Keratinocyte (primary cell): ENCODE results near the gene KRTAP12-3. TPM values are rescaled to one million over a fixed set of nuclear protein-coding genes. Genes with fewer than 3 reads are reported as not detected.

Experiments used
- DNase-seq: peaks from one replicate; pipeline ENCODE4 v3.0.0-alpha.2; 2011; ENCODE audit warnings: low read depth, missing footprints, low spot score
- FAIRE-seq: peaks from 2 replicates; lab custom pipeline; 2011; peaks lifted over from hg19 to GRCh38; lab: Jason Lieb, UNC
- H2AFZ ChIP-seq: 2 replicates; pipeline ENCODE4 v1.6.0; 2012; ENCODE audit warnings: low read length, control low read depth, inconsistent platforms; ENCODE audit not compliant: control insufficient read depth
- H3K27ac ChIP-seq: 2 replicates; pipeline ENCODE4 v1.5.1; 2011; ENCODE audit warnings: low read length; ENCODE audit not compliant: control insufficient read depth, insufficient read depth
- H3K27me3 ChIP-seq: 3 replicates; pipeline ENCODE4 v1.6.0; 2011; ENCODE audit warnings: low read length; ENCODE audit not compliant: control insufficient read depth, insufficient read depth; ENCODE audit errors: extremely low read depth
- H3K36me3 ChIP-seq, 2 experiments: 2 replicates in 1 of 2; 3 replicates in 1 of 2; pipeline ENCODE4 v1.5.1; 2011; ENCODE audit warnings: low read length in 2 of 2, mild to moderate bottlenecking in 1 of 2; ENCODE audit not compliant: control insufficient read depth in 2 of 2, insufficient read depth in 2 of 2; ENCODE audit errors: extremely low read depth in 1 of 2
- H3K4me1 ChIP-seq: 3 replicates; pipeline ENCODE4 v1.5.1; 2011; ENCODE audit warnings: low read length; ENCODE audit not compliant: control insufficient read depth, insufficient read depth; ENCODE audit errors: extremely low read depth
- H3K4me2 ChIP-seq: 3 replicates; pipeline ENCODE4 v1.6.0; 2011; ENCODE audit warnings: low read depth, low read length; ENCODE audit not compliant: control insufficient read depth, insufficient read depth; ENCODE audit errors: extremely low read depth
- H3K4me3 ChIP-seq, 3 experiments: fragments of 200-600 bp in 1 of 3; sonication (generic) in 1 of 3; 2 replicates in 2 of 3; 3 replicates in 1 of 3; pipeline ENCODE4 v1.5.1; 2011 to 2016; ENCODE audit warnings: low read length in 3 of 3, mild to moderate bottlenecking in 3 of 3, control low read depth in 2 of 3, inconsistent platforms in 1 of 3, low read depth in 1 of 3, mixed read lengths in 1 of 3, mixed run types in 1 of 3, moderate library complexity in 1 of 3; ENCODE audit not compliant: control insufficient read depth in 2 of 3, insufficient read depth in 2 of 3; ENCODE audit errors: extremely low read depth in 1 of 3
- H3K79me2 ChIP-seq: 2 replicates; pipeline ENCODE4 v1.6.0; 2012; ENCODE audit warnings: low read length; ENCODE audit not compliant: control insufficient read depth, insufficient read depth
- H3K9ac ChIP-seq: 3 replicates; pipeline ENCODE4 v1.6.0; 2011; ENCODE audit warnings: low read length; ENCODE audit not compliant: control insufficient read depth, insufficient read depth; ENCODE audit errors: extremely low read depth
- H3K9me1 ChIP-seq: 3 replicates; pipeline ENCODE4 v1.6.0; 2011; ENCODE audit warnings: low read length; ENCODE audit not compliant: control insufficient read depth, insufficient read depth; ENCODE audit errors: extremely low read depth
- H3K9me3 ChIP-seq: 2 replicates; pipeline ENCODE4 v1.5.1; 2012; ENCODE audit warnings: low read depth, low read length; ENCODE audit not compliant: control insufficient read depth
- H4K20me1 ChIP-seq: 3 replicates; pipeline ENCODE4 v1.6.0; 2011; ENCODE audit warnings: low read length; ENCODE audit not compliant: control insufficient read depth, insufficient read depth; ENCODE audit errors: extremely low read depth
- CTCF ChIP-seq, 3 experiments: IDR thresholded peaks in 1 of 3; conservative IDR thresholded peaks in 1 of 3; optimal IDR thresholded peaks in 1 of 3; 2 replicates in 2 of 3; 3 replicates in 1 of 3; pipeline versions ENCODE3 to v1.5.1; 2011; ENCODE audit warnings: low read length in 3 of 3, mild to moderate bottlenecking in 3 of 3, moderate library complexity in 2 of 3, control low read depth in 1 of 3, inconsistent platforms in 1 of 3; ENCODE audit not compliant: insufficient read depth in 2 of 3; ENCODE audit errors: extremely low read depth in 1 of 3
- EZH2 ChIP-seq: IDR thresholded peaks from one replicate; pipeline ENCODE4 v1.6.1; 2012; ENCODE audit warnings: inconsistent platforms, mild to moderate bottlenecking, low read length, moderate library complexity
- dilution Hi-C: fragments of 300-500 bp; cut with MboI; formaldehyde crosslinking; loops from one replicate; pipeline ENCODE4 v1.7.0; 2020; ENCODE audit warnings: low sequenced_read_pairs; ENCODE audit not compliant: extremely low pct_ligation_motif_present
- polyA plus RNA-seq, 5 experiments: library from polyadenylated mRNA; depleted of rRNA in 3 of 5; stranded (reverse) in 3 of 5; stranded (forward) in 1 of 5; unstranded in 1 of 5; fragments of >200 nt; gene quantifications; 1 replicate in 1 of 5; 2 replicates in 3 of 5; 3 replicates in 1 of 5; pipeline versions ENCODE4 v1.2.1 to v1.2.3, GENCODE V29; 2011 to 2012; ENCODE audit warnings: missing spikeins in 2 of 5, low read depth in 1 of 5, low replicate concordance in 1 of 5

KRTAP12-3 gene
- polyA plus RNA-seq, 1 donor (not counting 4 experiments of a cell fraction or from before 2014, with no cell fraction given) = not detected

DNA sequence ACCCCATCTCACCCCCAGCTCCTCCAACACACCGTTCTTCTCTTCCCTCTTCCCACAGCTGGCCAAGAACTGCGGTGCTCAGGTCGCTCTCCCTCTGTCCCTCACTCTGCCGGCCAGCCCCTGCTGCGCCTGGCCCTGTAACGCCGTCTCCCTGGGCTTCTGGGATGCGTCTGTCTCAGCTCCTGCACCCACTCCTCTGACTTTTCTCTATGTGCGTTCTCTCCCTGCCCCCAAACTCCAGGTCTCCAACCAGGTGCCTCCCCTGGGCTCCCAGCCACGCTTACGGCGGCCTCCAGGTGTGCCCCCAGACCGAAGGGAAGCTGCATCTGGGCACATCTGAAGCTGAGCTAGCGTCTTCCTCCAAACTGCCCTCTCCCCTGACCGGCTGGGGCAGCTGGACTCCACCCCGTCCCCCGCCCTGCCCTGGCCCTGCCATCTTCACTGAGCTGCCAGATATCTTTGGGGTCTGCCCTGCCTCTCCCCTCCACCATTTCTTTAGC, 41.8 kb downstream of the KRTAP12-3 start:
- TF ChIP-seq CTCF (optimal IDR thresholded peaks at IDR 0.05 in 1 of 3, IDR thresholded peaks at IDR 0.05 in 1 of 3, conservative IDR thresholded peaks at IDR 0.05 in 1 of 3; ENCODE audit: extremely low read depth in 1 of 3, insufficient read depth in 2 of 3, low read length in 3 of 3) (no peak), EZH2 (no peak)
- H3K36me3 ChIP-seq = no peaks in the 10 kb centered on the region
- H3K9me3 ChIP-seq = no peaks in the 10 kb centered on the region
- no peaks in the 10 kb centered on the region for H4K20me1 ChIP-seq
- H3K9ac ChIP-seq = no peak overlapping the region
- H2AFZ ChIP-seq = no peak overlapping the region
- H3K4me1 ChIP-seq = no peaks in the 10 kb centered on the region
- no peak overlapping the region for H3K4me2 ChIP-seq
- no peak overlapping the region for H3K4me3 ChIP-seq
- H3K9me1 ChIP-seq = no peaks in the 10 kb centered on the region
- FAIRE-seq (no peak), DNase-seq (no peak)
- H3K27ac ChIP-seq = no peak overlapping the region
- H3K27me3 ChIP-seq = peaks cover 18% of the 10 kb centered on the region
- H3K79me2 ChIP-seq = no peaks in the 10 kb centered on the region
- dilution Hi-C loops = no loop called here

DNA sequence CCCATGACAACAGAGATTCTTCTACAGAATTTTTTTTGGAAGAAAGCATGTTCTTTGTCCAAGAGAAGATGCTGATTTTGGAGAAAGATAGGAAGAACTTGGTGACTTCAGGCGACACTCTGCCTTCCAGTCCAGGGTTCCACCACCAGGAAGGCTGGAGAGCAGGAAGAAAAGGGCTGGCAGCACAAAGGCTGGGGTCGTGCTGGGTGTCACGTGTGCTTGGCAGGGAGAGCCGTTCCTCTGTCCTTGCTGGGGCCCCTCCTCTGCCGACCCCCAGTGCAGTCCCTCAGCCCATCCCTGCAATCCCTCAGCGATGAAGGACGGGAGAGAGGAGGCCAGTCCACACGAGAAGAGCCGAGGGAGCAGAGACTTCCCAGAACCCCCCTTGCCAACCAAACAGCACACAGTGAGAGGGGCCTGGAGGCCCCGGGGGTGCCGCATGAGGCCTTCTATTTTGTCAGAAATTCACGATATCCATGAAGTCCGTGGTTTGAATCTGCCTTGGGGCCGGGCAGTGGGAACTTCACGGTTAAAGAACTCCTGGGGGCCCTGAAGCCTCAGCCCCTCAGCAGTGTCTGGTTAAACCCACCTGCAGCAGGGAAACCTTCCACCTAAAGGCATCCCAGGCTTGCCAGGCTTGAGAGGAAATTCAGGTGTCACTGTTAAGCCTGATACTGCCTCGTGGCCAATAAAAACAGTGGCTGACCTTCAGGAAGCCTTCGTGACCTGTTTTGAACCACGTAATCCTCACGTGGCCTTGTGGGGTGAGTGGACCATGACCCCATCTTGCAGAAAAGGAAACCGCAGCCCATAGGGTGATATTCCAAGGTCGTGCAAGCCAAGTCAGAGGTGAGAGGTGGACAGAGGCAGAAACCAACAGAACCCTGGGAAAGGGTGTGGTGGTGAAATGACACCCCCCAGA, 42.6 kb downstream of the KRTAP12-3 start:
- dilution Hi-C loops = no loop called here
- Histone ChIP-seq H3K36me3 (no peaks in the 10 kb centered on the region), H3K9me3 (no peaks in the 10 kb centered on the region), H3K4me2 (no peak overlapping the region), H3K79me2 (no peaks in the 10 kb centered on the region), H3K27me3 (peaks cover 21% of the 10 kb centered on the region), H3K4me3 (no peak overlapping the region), H2AFZ (no peak overlapping the region), H4K20me1 (no peaks in the 10 kb centered on the region), H3K9ac (no peak overlapping the region), H3K4me1 (no peaks in the 10 kb centered on the region), H3K27ac (no peak overlapping the region), H3K9me1 (no peaks in the 10 kb centered on the region)
- TF ChIP-seq CTCF (optimal IDR thresholded peaks at IDR 0.05 in 1 of 3, IDR thresholded peaks at IDR 0.05 in 1 of 3, conservative IDR thresholded peaks at IDR 0.05 in 1 of 3; ENCODE audit: extremely low read depth in 1 of 3, insufficient read depth in 2 of 3, low read length in 3 of 3) = no peak
- TF ChIP-seq EZH2 = no peak
- no peak for DNase-seq
- FAIRE-seq = no peak
